ENCODE measurements around the gene SLC44A3. TPM values are rescaled to one million over a fixed set of nuclear protein-coding genes. Genes with fewer than 3 reads are reported as not detected.

SLC44A3 gene
- total and polyA plus RNA-seq, 9 of the 15 experiments (the other 6 are each of a cell fraction or from before 2014, with no cell fraction given), result not detected

- 0% methylated on average over 6 of the region's 8 CpGs for WGBS (ENCODE audit: insufficient coverage, low coverage, missing lambda C conversion rate)
- ChIA-PET POLR2A (interaction anchor here (0.7 kb wide), 1 partner anchor 9 kb away, joined by 4 read pairs; no protein-coding TSS in a partner anchor), CTCF (ENCODE audit: low intra/inter-chr PET ratio) (no interaction called here)
- intact Hi-C loops (cut with micrococcal nuclease), result no loop called here
- Histone ChIP-seq H2AFZ (ENCODE audit: low read depth, low read length) (no peak overlapping the region), H3K4me1 (replicated peaks in 1 of 2; ENCODE audit: control insufficient read depth in 2 of 2, insufficient read depth in 2 of 2, low read length in 2 of 2) (no peaks in the 10 kb centered on the region), H3K79me2 (ENCODE audit: control insufficient read depth, insufficient read depth, low read length) (no peaks in the 10 kb centered on the region), H3K9ac (ENCODE audit: insufficient read depth in 1 of 2, low read depth in 2 of 2, low read length in 2 of 2) (no peak overlapping the region), H3K4me2 (ENCODE audit: insufficient read depth, low read length) (no peak overlapping the region), H3K27me3 (ENCODE audit: control insufficient read depth in 2 of 2, insufficient read depth in 2 of 2, low read length in 2 of 2) (peaks cover 0 to 3% of the 10 kb centered on the region in 2 experiments; a peak in 2 of 5 replicates), H3K9me3 (replicated peaks; ENCODE audit: control insufficient read depth, insufficient read depth, low read depth, low read length) (no peaks in the 10 kb centered on the region), H3K27ac (ENCODE audit: extremely low read depth, low read depth, low read length) (no peak overlapping the region), H3K36me3 (ENCODE audit: control insufficient read depth, insufficient read depth, low read length) (no peaks in the 10 kb centered on the region), H3K4me3 (no peak overlapping the region), H3K9me1 (ENCODE audit: control insufficient read depth, insufficient read depth, low read length) (no peaks in the 10 kb centered on the region), H4K20me1 (replicated peaks; ENCODE audit: control insufficient read depth, insufficient read depth, low read length) (no peaks in the 10 kb centered on the region)
- ATAC-seq, result no peak
- no TSS peak for BruUV-seq (replicated peaks)
- in situ Hi-C loops (cut with MboI), result no loop called here
- no peak for FAIRE-seq
- no peak for DNase-seq (ENCODE audit: extremely low read depth in 1 of 4, low spot score in 3 of 4)
- TF ChIP-seq E2F1 (CRISPR knock-in tag; IDR thresholded peaks at IDR 0.05), result no peak
- no peak for TF ChIP-seq ZNF165 (CRISPR knock-in tag; IDR thresholded peaks at IDR 0.05; ENCODE audit: borderline replicate concordance)
- TF ChIP-seq SRSF7 (optimal IDR thresholded peaks at IDR 0.05; ENCODE audit: low read depth, low read length), result no peak
- TF ChIP-seq PYGO2 (tag; IDR thresholded peaks at IDR 0.05), result no peak
- TF ChIP-seq FOXK2 (conservative IDR thresholded peaks at IDR 0.05 in 1 of 2, IDR thresholded peaks at IDR 0.05 in 1 of 2; ENCODE audit: low read depth in 2 of 2), result no peak
- no peak for TF ChIP-seq TARDBP (IDR thresholded peaks at IDR 0.05)
- TF ChIP-seq L3MBTL2 (IDR thresholded peaks at IDR 0.05), result no peak
- no peak for TF ChIP-seq HSF4 (CRISPR knock-in tag; IDR thresholded peaks at IDR 0.05; ENCODE audit: borderline replicate concordance)
- TF ChIP-seq NFIC (IDR thresholded peaks at IDR 0.05), result no peak
- TF ChIP-seq BMI1 (IDR thresholded peaks at IDR 0.05; ENCODE audit: low read length), result no peak
- no peak for TF ChIP-seq ASH1L (IDR thresholded peaks at IDR 0.05; ENCODE audit: borderline replicate concordance, low read depth, partially characterized antibody)
- TF ChIP-seq ZNF76 (CRISPR knock-in tag; IDR thresholded peaks at IDR 0.05; ENCODE audit: borderline replicate concordance), result no peak
- TF ChIP-seq BDP1 (IDR thresholded peaks at IDR 0.05; ENCODE audit: insufficient read depth, insufficient read length), result no peak
- no peak for TF ChIP-seq ZKSCAN8 (CRISPR knock-in tag; IDR thresholded peaks at IDR 0.05)
Measured at GRCh38 chr1:94773931-94774422, 46.2 kb upstream of the SLC44A3 start.

Data from K562 (cell line).